Peyer's patch (tissue), 4 donors: ENCODE results near the gene DCST1. TPM values are rescaled to one million over a fixed set of nuclear protein-coding genes. Genes with fewer than 3 reads are reported as not detected.

Experiments
- DNase-seq, 3 donors: peaks; one replicate each; pipeline ENCODE4 v3.0.0-alpha.2; 2017 to 2019
- H3K27ac ChIP-seq, 4 donors: fragments of 200-600 bp; sonication (generic); one replicate each; pipeline ENCODE4 v1.5.1; 2016 to 2019
- H3K27me3 ChIP-seq, 2 donors: fragments of 200-600 bp; sonication (generic); one replicate each; pipeline ENCODE4 v1.5.1; 2019
- H3K36me3 ChIP-seq, 3 donors: fragments of 200-600 bp; sonication (generic); one replicate each; pipeline ENCODE4 v1.5.1; 2016 to 2019
- H3K4me1 ChIP-seq, 4 donors: fragments of 200-600 bp; sonication (generic); one replicate each; pipeline ENCODE4 v1.5.1; 2016 to 2019
- H3K4me3 ChIP-seq, 4 donors: fragments of 200-600 bp; sonication (generic); 1 replicate in 3 of 4; 2 replicates in 1 of 4; pipeline ENCODE4 v1.5.1; 2016 to 2019; ENCODE audit warnings: mild to moderate bottlenecking in 1 of 4
- H3K9me3 ChIP-seq, 4 donors: fragments of 200-600 bp; sonication (generic); one replicate each; pipeline ENCODE4 v1.5.1; 2016 to 2019; ENCODE audit warnings: mild to moderate bottlenecking in 1 of 4
- POLR2A ChIP-seq, 2 donors: fragments of 450-650 bp; IDR thresholded peaks; one replicate each; pipeline ENCODE4 v1.5.1; 2017; ENCODE audit warnings: antibody characterized with exemption in 2 of 2, mild to moderate bottlenecking in 2 of 2, moderate library complexity in 2 of 2
- total RNA-seq, 4 donors: library from RNA; depleted of rRNA; stranded (reverse); fragments of >200 nt; gene quantifications; one replicate each; pipeline ENCODE4 v1.1.0, GENCODE V29; 2016
- TF ChIP-seq, protein P1 (sequence below), 6 experiments: fragments of 450-650 bp in 4 of 6; fragments of 200-600 bp in 2 of 6; sonication (generic) in 1 of 6; IDR thresholded peaks; one replicate each; pipeline ENCODE4 v1.5.1; 2017 to 2019; ENCODE audit warnings: antibody characterized with exemption in 6 of 6, mild to moderate bottlenecking in 3 of 6, moderate library complexity in 1 of 6

DCST1 gene
- total RNA-seq, 4 donors from 2014 or later = 0.88 to 2.7 TPM; not detected in 2

DNA sequence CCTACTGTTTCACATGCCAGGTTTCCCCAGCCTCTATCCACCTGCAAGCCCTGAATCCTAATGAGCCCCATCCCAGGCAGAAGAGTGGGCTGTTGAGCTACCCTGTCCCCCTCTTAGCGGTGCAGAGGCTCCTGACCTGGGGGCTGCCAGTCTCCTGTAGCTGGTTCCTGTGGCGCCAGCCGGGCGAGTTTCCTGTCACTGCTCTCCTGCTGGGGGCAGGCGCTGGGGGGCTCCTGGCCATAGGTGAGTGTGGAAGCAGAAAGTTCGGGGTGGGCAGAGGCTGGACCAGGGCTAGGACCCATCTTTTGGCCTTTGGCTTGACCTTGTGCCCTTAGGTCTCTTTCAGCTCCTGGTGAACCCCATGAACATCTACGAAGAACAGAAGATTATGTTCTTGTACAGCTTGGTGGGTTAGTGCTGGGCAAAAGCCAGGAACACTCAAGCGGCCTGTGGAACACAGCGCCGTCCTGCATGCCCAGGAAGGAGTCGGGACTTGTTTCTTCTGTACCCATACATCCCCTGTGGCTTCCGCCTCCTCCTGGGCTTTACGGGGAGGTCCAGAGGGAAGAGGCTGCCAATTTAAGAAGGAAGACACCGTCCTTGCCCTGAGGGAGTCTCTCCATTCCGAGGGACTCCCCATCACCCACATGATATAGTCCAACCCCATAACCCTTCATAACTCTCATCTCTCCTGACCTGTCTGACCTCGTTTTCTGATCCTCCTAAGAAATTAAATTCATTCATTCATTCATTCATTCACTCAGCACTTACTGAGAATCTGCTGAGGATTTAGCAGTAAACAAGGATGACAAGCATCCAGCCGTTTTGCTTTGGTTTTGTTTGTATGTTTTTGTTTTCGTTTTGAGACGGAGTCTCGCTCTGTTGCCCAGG lies 939 bp downstream of the DCST1 start:
- DNase-seq = no peak
- TF ChIP-seq, protein P1, sequence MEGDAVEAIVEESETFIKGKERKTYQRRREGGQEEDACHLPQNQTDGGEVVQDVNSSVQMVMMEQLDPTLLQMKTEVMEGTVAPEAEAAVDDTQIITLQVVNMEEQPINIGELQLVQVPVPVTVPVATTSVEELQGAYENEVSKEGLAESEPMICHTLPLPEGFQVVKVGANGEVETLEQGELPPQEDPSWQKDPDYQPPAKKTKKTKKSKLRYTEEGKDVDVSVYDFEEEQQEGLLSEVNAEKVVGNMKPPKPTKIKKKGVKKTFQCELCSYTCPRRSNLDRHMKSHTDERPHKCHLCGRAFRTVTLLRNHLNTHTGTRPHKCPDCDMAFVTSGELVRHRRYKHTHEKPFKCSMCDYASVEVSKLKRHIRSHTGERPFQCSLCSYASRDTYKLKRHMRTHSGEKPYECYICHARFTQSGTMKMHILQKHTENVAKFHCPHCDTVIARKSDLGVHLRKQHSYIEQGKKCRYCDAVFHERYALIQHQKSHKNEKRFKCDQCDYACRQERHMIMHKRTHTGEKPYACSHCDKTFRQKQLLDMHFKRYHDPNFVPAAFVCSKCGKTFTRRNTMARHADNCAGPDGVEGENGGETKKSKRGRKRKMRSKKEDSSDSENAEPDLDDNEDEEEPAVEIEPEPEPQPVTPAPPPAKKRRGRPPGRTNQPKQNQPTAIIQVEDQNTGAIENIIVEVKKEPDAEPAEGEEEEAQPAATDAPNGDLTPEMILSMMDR (IDR thresholded peaks at IDR 0.05) = no peak
- TF ChIP-seq POLR2A (IDR thresholded peaks at IDR 0.05) = no peak
- Histone ChIP-seq H3K27me3 (no peaks in the 10 kb centered on the region), H3K9me3 (no peaks in the 10 kb centered on the region), H3K36me3 (no peaks in the 10 kb centered on the region), H3K27ac (no peak overlapping the region), H3K4me3 (no peak overlapping the region), H3K4me1 (peaks cover 0 to 18% (median 3%) of the 10 kb centered on the region in 4 donors)

DNA sequence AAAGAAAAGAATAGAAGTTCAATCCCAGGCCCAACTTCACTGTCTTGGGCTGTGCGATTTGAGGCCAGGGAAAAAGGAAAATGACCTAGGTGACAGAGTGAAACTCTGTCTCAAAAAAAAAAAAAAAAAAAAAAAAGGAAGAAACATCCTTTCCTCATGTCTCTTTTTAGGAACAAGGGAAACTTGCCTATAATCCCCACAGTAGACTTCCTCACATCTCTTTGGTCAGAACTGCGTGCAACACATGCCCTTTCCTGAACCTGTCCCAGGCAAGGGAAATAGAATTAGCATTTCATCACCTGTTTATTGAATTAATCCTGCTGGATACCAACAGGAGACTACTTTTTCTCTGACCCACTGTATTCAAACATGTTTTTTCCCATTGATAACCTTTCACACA lies 2.3 kb downstream of the DCST1 start:
- DNase-seq = no peak
- Histone ChIP-seq H3K36me3 (no peaks in the 10 kb centered on the region), H3K9me3 (no peaks in the 10 kb centered on the region), H3K4me1 (peaks cover 0 to 18% (median 3%) of the 10 kb centered on the region in 4 donors), H3K27me3 (no peaks in the 10 kb centered on the region), H3K27ac (no peak overlapping the region), H3K4me3 (no peak overlapping the region)
- TF ChIP-seq, protein P1 (IDR thresholded peaks at IDR 0.05) = no peak
- TF ChIP-seq POLR2A (IDR thresholded peaks at IDR 0.05) = no peak

DNA sequence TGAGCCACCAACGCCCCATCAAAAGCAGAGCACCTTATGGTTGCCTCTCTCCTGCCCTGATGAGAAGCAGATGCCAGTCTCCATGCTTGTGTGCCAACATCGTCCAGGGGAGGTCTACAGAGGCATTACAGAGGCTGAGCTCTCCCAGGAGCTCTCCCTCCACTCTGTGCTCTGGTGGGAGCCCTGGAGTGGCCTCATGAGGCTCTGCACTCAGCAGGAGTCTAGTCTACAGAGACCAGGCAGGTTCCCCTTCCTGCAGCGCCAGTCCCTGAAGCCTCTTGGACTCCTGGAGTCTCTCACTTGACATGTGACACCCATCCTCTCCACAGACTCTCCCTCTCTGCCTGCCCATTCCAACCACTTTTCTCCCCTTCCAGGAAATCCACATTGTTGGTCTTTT lies 3.4 kb downstream of the DCST1 start:
- H3K4me1 ChIP-seq = peaks cover 0 to 18% (median 3%) of the 10 kb centered on the region in 4 donors
- no peak for DNase-seq
- no peak overlapping the region for H3K4me3 ChIP-seq
- no peaks in the 10 kb centered on the region for H3K9me3 ChIP-seq
- H3K27ac ChIP-seq = no peak overlapping the region
- H3K27me3 ChIP-seq = no peaks in the 10 kb centered on the region
- no peaks in the 10 kb centered on the region for H3K36me3 ChIP-seq
- no peak for TF ChIP-seq POLR2A (IDR thresholded peaks at IDR 0.05)
- TF ChIP-seq, protein P1 (IDR thresholded peaks at IDR 0.05) = no peak

DNA sequence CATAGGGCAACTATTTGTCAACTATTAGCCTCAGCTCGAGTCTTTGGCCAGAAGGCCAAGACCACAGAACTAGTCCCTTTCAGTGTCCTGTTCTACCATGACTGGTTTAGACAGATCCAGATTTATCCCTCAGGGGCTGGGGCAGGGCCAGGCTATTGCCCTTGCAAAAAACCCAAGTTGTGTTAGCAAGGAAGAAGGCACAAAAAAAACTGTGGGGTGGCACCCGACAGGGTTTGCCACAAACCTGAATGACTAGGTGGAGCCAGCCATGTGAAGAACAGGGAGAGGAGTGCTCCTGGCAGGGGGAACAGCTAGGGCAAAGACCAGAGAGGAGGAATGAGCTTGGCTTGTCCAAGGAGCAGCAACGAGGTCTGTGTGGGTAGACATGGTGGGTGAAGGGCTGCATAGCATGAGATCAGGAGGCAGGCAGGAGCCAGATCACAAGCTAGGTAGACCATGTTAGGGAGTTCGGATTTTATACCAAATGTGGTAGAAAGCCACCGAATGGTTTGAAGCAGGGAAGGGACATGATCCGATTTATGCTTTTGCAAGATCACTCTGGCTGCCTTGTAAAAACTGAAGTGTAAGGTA lies 4.3 kb downstream of the DCST1 start:
- DNase-seq = peak in 1 of 3 donors; percentile 61
- no peaks in the 10 kb centered on the region for H3K36me3 ChIP-seq
- H3K27me3 ChIP-seq = no peaks in the 10 kb centered on the region
- peak overlapping the region in 2 of 4 donors; percentile 76 to 86 for H3K27ac ChIP-seq
- H3K4me3 ChIP-seq = no peak overlapping the region
- no peaks in the 10 kb centered on the region for H3K9me3 ChIP-seq
- peaks cover 0 to 19% (median 3%) of the 10 kb centered on the region in 4 donors for H3K4me1 ChIP-seq
- no peak for TF ChIP-seq POLR2A (IDR thresholded peaks at IDR 0.05)
- TF ChIP-seq, protein P1 (IDR thresholded peaks at IDR 0.05) = no peak

DNA sequence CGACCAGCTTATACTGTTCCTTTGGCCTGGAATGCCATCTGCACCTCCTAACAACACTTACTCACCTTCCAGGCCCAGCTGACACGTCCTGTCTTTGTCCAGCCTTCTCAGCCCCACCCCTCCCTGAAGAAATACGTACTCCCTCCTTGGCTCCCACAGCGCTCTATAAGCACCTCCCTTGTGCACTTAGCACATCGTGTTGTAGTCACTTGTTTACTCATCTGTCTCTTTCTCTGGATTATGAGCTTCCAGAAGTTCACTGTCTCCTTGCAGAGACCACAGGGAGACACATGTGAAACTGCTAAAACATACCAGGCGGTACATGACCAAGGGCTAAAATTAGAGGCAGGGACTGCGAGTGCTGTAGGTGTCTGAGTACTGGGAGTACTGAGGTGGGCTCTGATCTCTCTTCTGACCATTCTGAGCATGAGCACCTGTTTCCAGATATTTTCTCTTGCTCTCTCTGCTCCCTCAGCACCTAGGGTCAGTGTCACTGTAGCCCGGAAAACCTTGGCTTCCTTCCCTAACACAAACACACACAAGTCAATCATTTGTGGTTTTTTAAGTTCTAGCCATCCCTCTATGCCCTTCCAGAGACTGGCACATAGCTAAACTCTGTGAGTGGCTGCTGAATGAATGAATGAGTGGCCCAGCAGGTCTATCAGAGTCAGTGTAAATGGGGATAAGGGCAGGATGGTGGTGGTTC lies 5.1 kb downstream of the DCST1 start:
- H3K9me3 ChIP-seq = no peaks in the 10 kb centered on the region
- H3K36me3 ChIP-seq = no peaks in the 10 kb centered on the region
- peaks cover 0 to 24% (median 8%) of the 10 kb centered on the region in 4 donors for H3K4me1 ChIP-seq
- peak in 2 of 3 donors; percentile 71 to 85 for DNase-seq
- H3K4me3 ChIP-seq = no peak overlapping the region
- H3K27ac ChIP-seq = peak overlapping the region in 3 of 4 donors; percentile 2 to 86 (median 76)
- peak; percentile 42 to 76 for TF ChIP-seq POLR2A (IDR thresholded peaks at IDR 0.05)
- TF ChIP-seq, protein P1 (IDR thresholded peaks at IDR 0.05) = peak in 1 of 6 experiments; percentile 4
- no peaks in the 10 kb centered on the region for H3K27me3 ChIP-seq
